ENCODE measurements around the gene FLNC.

The FLNC gene, protein sequence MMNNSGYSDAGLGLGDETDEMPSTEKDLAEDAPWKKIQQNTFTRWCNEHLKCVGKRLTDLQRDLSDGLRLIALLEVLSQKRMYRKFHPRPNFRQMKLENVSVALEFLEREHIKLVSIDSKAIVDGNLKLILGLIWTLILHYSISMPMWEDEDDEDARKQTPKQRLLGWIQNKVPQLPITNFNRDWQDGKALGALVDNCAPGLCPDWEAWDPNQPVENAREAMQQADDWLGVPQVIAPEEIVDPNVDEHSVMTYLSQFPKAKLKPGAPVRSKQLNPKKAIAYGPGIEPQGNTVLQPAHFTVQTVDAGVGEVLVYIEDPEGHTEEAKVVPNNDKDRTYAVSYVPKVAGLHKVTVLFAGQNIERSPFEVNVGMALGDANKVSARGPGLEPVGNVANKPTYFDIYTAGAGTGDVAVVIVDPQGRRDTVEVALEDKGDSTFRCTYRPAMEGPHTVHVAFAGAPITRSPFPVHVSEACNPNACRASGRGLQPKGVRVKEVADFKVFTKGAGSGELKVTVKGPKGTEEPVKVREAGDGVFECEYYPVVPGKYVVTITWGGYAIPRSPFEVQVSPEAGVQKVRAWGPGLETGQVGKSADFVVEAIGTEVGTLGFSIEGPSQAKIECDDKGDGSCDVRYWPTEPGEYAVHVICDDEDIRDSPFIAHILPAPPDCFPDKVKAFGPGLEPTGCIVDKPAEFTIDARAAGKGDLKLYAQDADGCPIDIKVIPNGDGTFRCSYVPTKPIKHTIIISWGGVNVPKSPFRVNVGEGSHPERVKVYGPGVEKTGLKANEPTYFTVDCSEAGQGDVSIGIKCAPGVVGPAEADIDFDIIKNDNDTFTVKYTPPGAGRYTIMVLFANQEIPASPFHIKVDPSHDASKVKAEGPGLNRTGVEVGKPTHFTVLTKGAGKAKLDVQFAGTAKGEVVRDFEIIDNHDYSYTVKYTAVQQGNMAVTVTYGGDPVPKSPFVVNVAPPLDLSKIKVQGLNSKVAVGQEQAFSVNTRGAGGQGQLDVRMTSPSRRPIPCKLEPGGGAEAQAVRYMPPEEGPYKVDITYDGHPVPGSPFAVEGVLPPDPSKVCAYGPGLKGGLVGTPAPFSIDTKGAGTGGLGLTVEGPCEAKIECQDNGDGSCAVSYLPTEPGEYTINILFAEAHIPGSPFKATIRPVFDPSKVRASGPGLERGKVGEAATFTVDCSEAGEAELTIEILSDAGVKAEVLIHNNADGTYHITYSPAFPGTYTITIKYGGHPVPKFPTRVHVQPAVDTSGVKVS (N-terminal part only)

GRCh38 chr7:128830231-128831177 lies at the start of gene FLNC:
Gene FLNC (plus strand): TSS chr7:128830406. CDS start chr7:128830638, 232 bp downstream.
- DNase-seq (ENCODE audit: low spot score): no peak

GRCh38 chr7:128781126-128781525 lies 49.1 kb upstream of the FLNC start:
- no peak for DNase-seq (ENCODE audit: low spot score)

- DNase-seq (ENCODE audit: low spot score): no peak
Observed at GRCh38 chr7:128781851-128782250, 48.4 kb upstream of the FLNC start.

DNA sequence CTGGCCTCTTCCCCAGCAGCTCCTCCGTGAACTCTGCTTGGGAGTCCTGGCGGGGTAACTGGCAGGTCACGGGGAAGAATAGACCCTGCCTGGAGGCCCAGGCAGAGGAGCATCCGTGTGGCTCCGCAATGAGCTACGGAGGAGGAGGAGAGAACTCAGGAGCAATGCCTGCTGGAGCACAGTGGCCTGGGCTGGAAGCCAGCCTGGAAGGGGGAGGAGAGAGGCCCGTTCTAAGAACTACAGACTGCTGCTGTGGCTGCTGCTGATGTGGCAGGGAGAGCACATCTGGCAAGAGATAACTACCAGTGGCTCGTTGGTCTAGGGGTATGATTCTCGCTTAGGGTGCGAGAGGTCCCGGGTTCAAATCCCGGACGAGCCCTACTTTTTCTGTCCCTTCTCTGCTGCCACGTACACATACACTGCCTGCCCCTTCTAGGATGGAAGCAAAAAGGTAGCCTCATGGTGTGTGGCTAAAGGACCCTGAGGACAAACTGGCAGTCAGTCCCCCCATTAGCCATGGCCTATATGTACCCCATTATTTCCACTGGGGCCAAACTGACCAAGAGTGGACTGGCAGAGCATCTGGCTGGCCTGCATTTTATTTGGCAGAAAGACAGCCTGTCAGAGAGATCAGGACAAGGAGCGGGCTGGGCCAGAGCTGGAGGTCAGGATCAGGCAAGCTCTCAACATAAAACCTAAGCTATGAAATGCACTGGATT lies 46.9 kb upstream of the FLNC start:
- DNase-seq (ENCODE audit: low spot score): peak; percentile 23

DNA sequence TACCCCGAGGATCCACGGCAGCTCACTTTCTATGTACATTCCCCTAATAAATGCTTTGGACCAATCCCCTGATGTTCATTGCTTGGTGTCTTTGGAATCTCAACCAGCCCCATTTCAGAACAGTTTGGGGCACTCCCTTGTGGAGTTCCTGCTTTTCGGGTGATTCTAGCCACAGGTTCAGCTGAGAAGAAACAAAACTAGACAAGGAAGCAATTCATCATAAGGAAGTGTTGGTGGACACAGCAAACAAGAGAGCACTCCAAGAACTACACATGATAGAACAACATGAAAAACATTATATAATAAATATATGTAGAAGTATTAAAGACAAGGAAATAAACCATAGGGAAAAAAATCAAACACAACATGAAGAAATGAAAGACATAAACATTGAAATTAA lies 44.5 kb upstream of the FLNC start:
- DNase-seq (ENCODE audit: low spot score): no peak

- DNase-seq (ENCODE audit: low spot score): no peak
Observed at GRCh38 chr7:128788446-128789412, 41.5 kb upstream of the FLNC start.

GRCh38 chr7:128790315-128791041 lies 39.7 kb upstream of the FLNC start:
- no peak for DNase-seq (ENCODE audit: low spot score)

DNA sequence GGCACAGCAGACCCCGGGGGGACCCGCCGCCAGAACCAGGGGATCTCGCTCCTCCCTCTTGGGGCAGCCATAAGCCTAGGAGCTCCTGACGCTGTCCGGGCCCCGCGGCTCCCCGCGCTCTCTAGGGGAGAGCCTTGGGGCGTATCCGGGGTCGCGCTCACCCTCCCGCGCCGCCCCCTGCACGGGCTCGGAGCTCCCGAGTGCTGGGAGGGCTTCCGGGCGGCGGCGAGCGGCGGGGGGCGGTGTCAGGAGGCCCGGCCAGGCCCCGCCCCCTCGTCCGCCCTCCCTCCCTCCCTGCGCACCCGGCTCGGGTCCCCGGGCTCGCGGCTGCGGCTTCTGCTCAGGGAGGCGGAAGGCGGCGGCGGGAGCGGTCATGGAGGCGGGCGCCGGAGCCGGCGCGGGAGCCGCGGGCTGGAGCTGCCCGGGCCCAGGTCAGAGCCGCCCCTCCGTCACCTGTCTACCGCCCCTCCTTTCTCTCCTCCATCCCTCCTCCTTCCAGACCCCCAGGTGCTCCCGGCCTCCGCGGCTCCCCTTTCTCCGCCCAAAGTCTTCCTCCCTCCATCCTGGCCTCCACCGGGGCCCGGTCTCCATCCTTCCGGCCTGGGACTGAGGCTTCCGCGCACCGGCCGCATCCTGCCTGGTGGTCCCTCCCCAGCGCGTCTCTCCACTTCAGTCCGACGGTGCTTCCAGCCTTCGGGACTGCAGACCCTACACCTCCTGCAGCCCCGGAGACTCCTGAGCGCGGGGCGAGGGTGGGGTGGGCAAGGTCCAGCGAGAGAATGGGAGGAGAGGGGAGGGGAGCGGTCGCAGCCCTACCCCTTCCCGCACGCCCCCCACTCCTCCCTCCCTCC lies 38.9 kb upstream of the FLNC start, which contains the start of gene CCDC136:
Gene CCDC136, plus strand, starts transcription at position 848 of the 851 bp plus-strand sequence. CDS start 444 bp downstream, outside the sequence.
- DNase-seq (ENCODE audit: low spot score): peak; percentile 45

DNA sequence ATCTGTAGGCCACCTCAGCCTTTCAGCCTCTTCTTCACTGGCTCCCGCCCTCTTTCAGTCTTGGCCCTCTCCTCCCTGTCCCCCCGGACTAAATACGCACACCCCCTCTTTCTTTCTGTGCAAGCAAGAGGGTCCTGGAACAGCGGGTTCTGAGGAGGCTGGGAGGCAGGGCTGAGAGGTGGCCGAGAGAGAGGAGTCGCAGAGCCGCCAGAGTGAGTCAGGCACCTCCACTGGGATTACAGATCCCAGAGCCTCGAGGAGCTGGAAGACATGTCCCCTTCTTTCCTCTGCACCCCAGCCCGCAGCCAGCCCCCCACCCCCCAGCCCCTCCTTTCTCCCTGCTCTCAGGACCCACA lies 38.3 kb upstream of the FLNC start:
- DNase-seq (ENCODE audit: low spot score): no peak

- DNase-seq (ENCODE audit: low spot score): peak; percentile 24
Observed at GRCh38 chr7:128792471-128793180, 37.6 kb upstream of the FLNC start.

GRCh38 chr7:128793181-128793547 lies 37.0 kb upstream of the FLNC start:
- no peak for DNase-seq (ENCODE audit: low spot score)

GRCh38 chr7:128794020-128794419 lies 36.2 kb upstream of the FLNC start:
- DNase-seq (ENCODE audit: low spot score): no peak

GRCh38 chr7:128794436-128794835 lies 35.8 kb upstream of the FLNC start:
- DNase-seq (ENCODE audit: low spot score): no peak

DNA sequence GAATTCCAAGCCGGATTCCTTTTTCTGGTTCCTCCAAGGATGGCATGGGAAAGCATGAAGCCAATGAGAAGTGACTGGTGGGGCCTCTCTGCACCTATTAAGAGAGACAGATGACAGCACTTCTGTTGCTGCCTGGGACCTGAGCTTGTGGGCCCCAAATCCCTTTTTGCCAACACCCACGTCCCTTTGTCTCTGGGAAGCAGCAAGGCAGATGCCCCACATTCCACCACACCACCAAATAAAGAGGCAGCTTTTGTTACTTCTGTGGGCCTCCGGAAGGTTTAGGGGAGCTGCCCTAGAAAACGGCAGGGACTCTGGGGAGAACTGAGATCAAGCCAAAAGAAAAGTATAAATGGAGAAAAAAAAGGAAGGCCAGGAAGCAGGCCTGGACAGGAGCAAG lies 35.1 kb upstream of the FLNC start:
- DNase-seq (ENCODE audit: low spot score): no peak

DNA sequence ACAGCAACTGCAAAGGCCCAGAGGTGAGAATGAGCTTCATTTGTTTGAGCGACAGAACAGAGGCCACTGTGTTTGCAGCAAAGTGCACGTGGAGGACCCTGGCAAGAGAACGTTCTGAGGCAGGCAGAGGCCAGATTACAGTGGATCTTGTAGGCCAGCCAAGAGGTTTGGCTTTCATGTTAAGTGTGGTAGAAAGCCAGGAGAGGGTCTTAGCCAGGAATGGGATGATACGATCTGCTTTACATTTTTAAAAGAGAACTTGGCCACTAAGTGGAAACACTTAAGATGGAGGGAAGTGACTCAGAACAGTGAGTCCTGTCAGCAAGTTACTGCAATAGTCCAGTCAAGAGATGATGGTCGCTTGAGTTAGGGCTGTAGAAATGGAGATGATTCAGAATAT lies 33.9 kb upstream of the FLNC start:
- DNase-seq (ENCODE audit: low spot score): no peak

DNA sequence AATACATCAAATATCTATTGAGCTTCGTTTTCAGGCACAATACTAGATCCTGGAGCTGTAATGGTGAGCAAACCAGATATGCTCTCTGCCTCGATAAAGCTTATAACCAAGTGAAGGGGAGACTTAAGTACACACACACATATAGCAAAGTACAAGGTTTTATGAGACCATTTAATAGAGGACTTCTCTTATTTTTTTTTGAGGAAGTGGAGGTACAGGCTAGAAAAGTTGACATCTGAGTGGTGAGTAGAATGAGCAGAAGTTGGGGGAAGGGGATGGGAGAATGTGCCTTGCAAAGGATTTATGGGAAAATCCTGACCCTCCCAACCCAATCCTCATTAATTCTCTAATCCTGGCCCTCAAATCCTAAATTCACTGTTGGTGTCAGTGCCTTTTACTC lies 30.8 kb upstream of the FLNC start:
- DNase-seq (ENCODE audit: low spot score): no peak

DNA sequence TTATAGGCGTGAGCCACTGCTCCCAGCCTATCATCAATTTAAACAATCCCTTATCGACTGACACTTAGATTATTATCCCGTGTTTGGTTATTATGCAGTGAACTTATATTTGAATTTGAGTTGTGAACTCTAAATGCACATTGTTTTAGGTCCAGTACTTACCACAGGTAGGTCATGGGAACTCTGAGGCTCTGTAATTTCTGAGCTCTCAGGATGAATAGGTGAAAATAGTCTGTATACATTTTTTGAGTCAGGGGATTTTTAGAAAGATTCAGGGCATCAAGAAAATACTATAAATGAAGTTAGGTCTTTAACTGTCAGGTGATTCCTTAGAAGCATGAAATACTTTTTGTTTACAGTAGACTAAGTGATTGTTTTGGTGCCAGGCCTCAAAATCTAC lies 29.6 kb upstream of the FLNC start:
- DNase-seq (ENCODE audit: low spot score): no peak
